ENCODE results near the gene TEX44. TPM values are rescaled to one million over a fixed set of nuclear protein-coding genes. Genes with fewer than 3 reads are reported as not detected.

The TEX44 gene
- total and polyA plus RNA-seq, 2 experiments from 2014 or later, result not detected

DNA sequence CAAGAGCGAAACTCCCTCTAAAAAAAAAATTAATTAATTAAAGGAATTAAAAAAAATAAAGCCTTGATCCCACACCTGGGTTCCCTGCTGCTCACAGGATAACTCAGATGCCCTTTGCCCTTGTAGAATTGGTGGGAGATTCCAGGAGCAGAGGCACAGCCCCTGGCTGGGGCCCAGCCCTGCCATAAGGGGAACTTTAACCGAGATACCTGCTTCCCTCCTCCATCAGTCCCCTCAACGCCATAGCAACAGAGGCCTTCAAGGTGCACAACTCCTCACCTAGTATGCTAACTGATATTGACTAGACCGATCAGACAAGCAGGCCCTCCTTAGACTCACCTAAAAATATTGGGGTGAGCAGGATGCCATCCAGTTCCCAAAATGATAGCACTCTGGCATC is 23.6 kb downstream of the TEX44 start:
- no peak overlapping the region for H3K4me3 ChIP-seq
- no peak for DNase-seq (ENCODE audit: low read depth in 1 of 2, low spot score in 1 of 2)
- peaks cover 20% of the 10 kb centered on the region for H3K4me1 ChIP-seq (ENCODE audit: low read depth)
- no peak overlapping the region for H3K27ac ChIP-seq
- no peaks in the 10 kb centered on the region for H3K27me3 ChIP-seq
- TF ChIP-seq, protein P1, sequence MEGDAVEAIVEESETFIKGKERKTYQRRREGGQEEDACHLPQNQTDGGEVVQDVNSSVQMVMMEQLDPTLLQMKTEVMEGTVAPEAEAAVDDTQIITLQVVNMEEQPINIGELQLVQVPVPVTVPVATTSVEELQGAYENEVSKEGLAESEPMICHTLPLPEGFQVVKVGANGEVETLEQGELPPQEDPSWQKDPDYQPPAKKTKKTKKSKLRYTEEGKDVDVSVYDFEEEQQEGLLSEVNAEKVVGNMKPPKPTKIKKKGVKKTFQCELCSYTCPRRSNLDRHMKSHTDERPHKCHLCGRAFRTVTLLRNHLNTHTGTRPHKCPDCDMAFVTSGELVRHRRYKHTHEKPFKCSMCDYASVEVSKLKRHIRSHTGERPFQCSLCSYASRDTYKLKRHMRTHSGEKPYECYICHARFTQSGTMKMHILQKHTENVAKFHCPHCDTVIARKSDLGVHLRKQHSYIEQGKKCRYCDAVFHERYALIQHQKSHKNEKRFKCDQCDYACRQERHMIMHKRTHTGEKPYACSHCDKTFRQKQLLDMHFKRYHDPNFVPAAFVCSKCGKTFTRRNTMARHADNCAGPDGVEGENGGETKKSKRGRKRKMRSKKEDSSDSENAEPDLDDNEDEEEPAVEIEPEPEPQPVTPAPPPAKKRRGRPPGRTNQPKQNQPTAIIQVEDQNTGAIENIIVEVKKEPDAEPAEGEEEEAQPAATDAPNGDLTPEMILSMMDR (IDR thresholded peaks at IDR 0.05; ENCODE audit: low read depth, low read length), result no peak
- no peaks in the 10 kb centered on the region for H3K9me3 ChIP-seq (ENCODE audit: low read depth)
- H3K36me3 ChIP-seq, result no peaks in the 10 kb centered on the region

DNA sequence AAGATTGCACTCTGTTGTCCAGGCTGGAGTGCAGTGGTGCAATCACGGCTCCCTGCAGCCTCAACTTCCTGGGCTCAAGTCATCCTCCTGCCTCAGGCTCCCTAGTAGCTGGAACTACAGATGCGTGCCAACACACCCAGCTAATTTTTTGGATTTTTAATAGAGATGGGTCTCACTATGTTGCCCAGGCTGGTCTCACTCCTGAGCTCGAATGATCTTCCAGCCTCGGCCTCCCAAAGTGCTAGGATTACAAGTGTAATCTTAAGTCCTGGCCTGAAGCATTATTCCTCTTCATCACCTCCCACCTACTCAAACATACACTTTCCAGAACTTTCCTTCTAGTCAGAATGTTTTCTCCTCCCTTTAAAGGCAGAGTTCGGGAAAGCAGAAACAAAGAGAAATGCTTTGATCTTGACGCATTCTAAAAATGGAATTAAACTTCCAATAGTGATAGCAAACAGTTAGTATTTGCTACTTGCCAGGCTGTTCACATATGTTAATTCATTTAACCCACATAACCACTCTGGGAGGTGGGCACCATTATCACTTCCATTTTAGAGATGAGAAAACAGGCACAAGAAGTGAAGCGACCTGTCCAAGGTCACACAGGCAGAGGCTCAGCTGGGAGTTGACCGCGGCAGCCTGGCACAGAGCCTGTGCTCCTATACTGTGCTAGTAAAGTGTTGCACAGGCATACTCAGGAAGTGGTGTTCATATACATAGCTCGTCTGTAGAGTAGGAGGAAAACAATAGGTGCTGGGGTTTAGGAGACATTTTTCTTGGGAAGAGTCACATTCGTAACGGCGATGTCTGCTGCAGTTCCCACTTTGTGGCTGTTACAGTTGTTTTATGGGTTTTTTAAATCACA is 24.6 kb downstream of the TEX44 start:
- Histone ChIP-seq H3K27ac (no peak overlapping the region), H3K4me3 (no peak overlapping the region), H3K36me3 (no peaks in the 10 kb centered on the region), H3K27me3 (no peaks in the 10 kb centered on the region), H3K9me3 (ENCODE audit: low read depth) (no peaks in the 10 kb centered on the region), H3K4me1 (ENCODE audit: low read depth) (peaks cover 24% of the 10 kb centered on the region)
- peak in 1 of 2 donors; percentile 29 for DNase-seq (ENCODE audit: low read depth in 1 of 2, low spot score in 1 of 2)
- TF ChIP-seq, protein P1 (IDR thresholded peaks at IDR 0.05; ENCODE audit: low read depth, low read length), result no peak

DNA sequence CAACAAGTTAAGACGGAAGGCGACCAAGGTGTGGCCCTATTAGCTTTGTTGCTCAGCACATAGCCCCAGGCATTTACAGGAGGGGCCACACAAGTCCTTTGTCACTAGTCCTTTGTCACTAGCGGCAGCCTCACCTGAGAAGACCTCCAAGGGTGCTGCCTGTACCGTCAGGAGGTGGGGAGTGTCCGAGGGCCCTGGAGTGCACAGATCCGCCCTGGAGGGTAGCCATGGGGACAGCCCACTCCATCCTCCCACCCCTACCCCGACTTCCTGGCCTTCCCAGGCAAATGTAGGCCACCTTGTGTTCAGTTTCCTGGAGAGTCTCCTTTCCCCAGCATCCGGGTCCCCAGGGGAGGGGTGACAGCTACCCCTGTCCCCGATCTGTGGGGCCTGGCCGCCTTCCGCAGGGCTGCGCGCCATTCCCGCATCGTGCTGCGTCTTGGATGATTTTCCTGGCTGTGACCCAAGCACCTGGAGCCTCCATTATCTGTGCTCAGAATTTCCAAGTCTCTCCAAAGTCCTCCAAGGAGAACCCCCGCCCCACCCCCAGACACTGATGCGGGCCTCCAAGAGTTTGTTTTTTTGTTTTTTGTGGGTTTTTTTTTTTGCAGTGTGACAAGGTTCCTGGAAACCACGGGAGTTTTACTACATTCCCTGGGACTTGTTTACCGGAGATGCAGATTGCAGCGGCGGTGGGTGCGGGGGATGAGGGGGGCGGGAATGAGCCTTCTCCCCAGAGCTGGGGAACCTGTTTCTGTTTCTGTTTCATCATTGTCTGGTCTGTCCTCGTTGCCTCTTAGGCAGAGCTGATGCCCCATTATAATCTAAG is 28.6 kb downstream of the TEX44 start:
- TF ChIP-seq, protein P1 (IDR thresholded peaks at IDR 0.05; ENCODE audit: low read depth, low read length), result no peak
- H3K9me3 ChIP-seq (ENCODE audit: low read depth), result no peaks in the 10 kb centered on the region
- H3K4me3 ChIP-seq, result no peak overlapping the region
- H3K27me3 ChIP-seq, result no peaks in the 10 kb centered on the region
- H3K4me1 ChIP-seq (ENCODE audit: low read depth), result peaks cover 17% of the 10 kb centered on the region
- H3K27ac ChIP-seq, result no peak overlapping the region
- DNase-seq (ENCODE audit: low read depth in 1 of 2, low spot score in 1 of 2), result peak in 1 of 2 donors; percentile 51
- no peaks in the 10 kb centered on the region for H3K36me3 ChIP-seq

DNA sequence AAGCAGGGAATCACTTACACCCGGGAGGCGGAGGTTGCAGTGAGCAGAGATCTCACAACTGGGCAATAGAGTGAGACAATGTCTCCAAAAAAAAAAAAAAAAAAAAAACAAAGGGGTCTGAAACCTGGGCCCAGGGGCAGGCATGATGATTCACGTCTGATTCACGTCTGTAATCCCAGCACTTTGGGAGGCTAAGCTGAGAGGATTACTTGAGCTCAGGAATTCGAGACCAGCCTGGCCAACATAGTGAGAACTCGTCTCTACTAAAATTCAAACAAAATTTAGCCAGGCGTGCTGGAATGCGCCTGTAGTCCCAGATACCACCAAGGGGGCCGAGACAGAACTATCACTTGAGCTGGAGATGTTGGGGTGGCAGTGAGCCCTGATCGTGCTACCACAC is 30.3 kb downstream of the TEX44 start:
- Histone ChIP-seq H3K27me3 (no peaks in the 10 kb centered on the region), H3K9me3 (ENCODE audit: low read depth) (no peaks in the 10 kb centered on the region), H3K4me1 (ENCODE audit: low read depth) (peaks cover 12% of the 10 kb centered on the region), H3K27ac (no peak overlapping the region), H3K4me3 (no peak overlapping the region), H3K36me3 (no peaks in the 10 kb centered on the region)
- TF ChIP-seq, protein P1 (IDR thresholded peaks at IDR 0.05; ENCODE audit: low read depth, low read length), result no peak
- no peak for DNase-seq (ENCODE audit: low read depth in 1 of 2, low spot score in 1 of 2)

DNA sequence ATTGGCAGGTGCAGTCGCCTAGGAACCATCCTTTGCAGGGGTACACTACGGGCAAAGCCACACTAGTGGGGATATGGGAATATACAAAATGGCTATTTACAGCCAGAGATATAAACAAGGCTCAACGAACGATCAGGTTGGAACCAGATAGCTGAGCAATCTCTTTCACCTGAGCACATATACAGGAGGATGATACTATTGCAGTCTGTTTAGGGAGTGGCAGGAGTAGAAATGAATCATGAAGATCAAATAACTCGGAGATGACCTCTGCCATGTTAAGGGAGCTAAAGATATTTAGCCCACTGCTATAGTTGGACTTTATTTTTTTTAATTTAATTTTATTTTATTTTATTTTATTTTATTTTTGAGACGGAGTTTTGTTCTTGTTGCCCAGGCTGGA is 33.8 kb downstream of the TEX44 start:
- no peaks in the 10 kb centered on the region for H3K9me3 ChIP-seq (ENCODE audit: low read depth)
- peaks cover 13% of the 10 kb centered on the region for H3K4me1 ChIP-seq (ENCODE audit: low read depth)
- H3K27me3 ChIP-seq, result no peaks in the 10 kb centered on the region
- no peak overlapping the region for H3K4me3 ChIP-seq
- no peak for DNase-seq (ENCODE audit: low read depth in 1 of 2, low spot score in 1 of 2)
- no peak overlapping the region for H3K27ac ChIP-seq
- TF ChIP-seq, protein P1 (IDR thresholded peaks at IDR 0.05; ENCODE audit: low read depth, low read length), result no peak
- no peaks in the 10 kb centered on the region for H3K36me3 ChIP-seq

Data from cardiac muscle cell (in vitro differentiated cells and primary cell).